Loucy (cell line): ENCODE data around the gene EHBP1L1.

Experiments used
- EZH2phosphoT487 ChIP-seq: fragments of 200-600 bp; IDR thresholded peaks from 2 replicates; pipeline ENCODE4 v1.6.1; 2018; ENCODE audit warnings: antibody characterized with exemption, mild to moderate bottlenecking, moderate library complexity, borderline replicate concordance
- TF ChIP-seq, protein P1 (sequence below): fragments of 200-600 bp; sonication (generic); conservative IDR thresholded peaks from 2 replicates; pipeline ENCODE4 v1.5.1; 2014; ENCODE audit warnings: mild to moderate bottlenecking, antibody characterized with exemption, low read length

GRCh38 chr11:65606876-65607613, 31.2 kb downstream of the EHBP1L1 start:
- TF ChIP-seq, protein P1, sequence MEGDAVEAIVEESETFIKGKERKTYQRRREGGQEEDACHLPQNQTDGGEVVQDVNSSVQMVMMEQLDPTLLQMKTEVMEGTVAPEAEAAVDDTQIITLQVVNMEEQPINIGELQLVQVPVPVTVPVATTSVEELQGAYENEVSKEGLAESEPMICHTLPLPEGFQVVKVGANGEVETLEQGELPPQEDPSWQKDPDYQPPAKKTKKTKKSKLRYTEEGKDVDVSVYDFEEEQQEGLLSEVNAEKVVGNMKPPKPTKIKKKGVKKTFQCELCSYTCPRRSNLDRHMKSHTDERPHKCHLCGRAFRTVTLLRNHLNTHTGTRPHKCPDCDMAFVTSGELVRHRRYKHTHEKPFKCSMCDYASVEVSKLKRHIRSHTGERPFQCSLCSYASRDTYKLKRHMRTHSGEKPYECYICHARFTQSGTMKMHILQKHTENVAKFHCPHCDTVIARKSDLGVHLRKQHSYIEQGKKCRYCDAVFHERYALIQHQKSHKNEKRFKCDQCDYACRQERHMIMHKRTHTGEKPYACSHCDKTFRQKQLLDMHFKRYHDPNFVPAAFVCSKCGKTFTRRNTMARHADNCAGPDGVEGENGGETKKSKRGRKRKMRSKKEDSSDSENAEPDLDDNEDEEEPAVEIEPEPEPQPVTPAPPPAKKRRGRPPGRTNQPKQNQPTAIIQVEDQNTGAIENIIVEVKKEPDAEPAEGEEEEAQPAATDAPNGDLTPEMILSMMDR = no peak
- TF ChIP-seq EZH2phosphoT487 = no peak
